GM18507 (cell line): ENCODE measurements around the gene SMAD3.
A peak's percentile ranks its signal among the peaks of the same experiment; 100 is the strongest.

Experiments
- DNase-seq: peaks from one replicate; pipeline ENCODE4 v3.0.0; 2011; ENCODE audit warnings: low read depth; ENCODE audit not compliant: insufficient read length; ENCODE audit errors: extremely low spot score
- FAIRE-seq: peaks from 2 replicates; lab custom pipeline; 2011; peaks lifted over from hg19 to GRCh38; lab: Jason Lieb, UNC

The SMAD3 gene

DNA sequence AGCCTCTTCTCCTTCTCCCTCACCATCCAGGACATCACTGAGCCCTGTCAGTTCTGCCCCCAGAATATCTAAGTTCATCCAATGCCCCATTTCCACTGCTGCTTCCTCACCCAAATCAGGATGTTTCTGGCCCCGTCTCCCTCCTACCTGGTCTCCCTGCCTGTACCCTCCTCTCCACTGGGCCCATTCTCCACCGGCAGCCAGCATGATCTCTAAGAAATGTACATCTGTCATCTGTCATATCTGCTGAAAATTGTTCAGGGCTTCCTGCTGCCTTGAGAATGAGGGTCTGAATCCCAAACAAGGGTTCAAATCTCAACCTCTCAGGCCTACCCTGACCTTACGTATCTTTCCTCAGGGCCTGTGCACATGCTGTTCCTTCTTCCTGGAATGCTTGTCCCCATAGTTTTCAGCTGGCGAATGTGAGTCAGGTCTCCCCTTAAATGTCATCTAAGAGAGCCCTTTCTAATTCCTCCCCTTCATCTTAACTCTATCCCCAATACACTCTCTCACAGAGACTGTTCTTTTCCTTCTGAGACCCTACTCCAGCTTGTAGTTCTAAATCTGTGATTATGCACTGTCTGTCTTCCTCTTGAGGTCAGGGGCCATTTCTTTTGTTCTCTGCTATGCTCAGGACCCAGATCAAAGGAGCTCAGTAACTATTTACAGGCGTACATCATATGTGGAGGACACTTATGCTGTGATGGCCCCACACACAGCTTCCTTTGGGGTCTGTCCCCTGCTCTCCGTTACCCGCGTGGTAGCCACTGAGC is 40.8 kb downstream of the SMAD3 start:
- FAIRE-seq (no peak), DNase-seq (no peak)

DNA sequence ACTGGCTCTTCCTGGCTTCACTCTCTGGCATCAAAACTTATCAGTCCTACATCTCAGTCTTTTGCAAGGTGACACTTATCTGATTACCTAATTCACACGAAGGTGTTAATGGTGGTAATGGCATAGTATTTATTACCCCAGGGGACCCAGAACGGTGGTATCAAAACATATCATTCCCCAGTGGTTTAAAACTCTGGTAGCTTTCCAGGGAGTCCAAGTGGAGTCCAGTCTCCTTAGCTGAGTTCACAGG is 41.3 kb downstream of the SMAD3 start:
- DNase-seq = no peak
- FAIRE-seq = no peak

DNA sequence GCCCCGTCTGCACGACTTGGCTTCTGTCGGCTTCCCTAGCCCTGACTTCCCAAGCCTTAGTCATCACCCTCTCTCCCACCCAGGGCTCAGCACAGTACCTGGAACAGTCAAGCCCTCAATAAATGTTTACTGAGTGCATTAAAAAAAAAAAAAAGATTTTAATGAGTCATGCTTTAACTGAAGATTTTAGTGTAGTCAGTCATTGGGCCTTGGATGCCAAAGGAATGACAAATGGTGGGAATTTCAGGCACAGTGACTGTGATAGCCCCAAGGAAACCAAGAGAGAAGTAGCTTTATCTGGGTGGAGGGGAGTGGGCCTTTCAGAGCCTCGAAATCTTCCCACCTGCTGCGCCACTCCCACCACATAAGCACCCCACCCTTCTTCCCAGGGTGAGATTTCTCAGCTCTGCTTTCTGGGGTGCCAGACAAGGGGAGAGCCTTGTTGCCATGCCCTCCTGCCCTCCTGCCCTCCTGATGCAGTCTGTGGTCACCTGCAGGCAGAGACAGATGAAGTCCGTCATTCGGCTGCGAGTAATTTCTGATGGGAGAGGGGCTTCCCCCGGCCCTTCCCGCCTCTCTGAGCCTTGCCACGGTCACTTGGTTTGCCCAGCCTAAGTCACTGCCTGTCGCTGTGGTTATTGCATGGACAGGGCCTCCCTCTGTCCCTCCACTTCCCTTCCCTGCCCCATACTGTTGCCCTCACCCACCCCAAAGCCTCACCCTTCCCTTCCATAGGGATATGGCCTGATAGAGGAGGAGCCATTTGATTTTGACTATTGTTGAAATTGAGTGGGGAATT is 41.8 kb downstream of the SMAD3 start:
- DNase-seq (no peak), FAIRE-seq (no peak)

DNA sequence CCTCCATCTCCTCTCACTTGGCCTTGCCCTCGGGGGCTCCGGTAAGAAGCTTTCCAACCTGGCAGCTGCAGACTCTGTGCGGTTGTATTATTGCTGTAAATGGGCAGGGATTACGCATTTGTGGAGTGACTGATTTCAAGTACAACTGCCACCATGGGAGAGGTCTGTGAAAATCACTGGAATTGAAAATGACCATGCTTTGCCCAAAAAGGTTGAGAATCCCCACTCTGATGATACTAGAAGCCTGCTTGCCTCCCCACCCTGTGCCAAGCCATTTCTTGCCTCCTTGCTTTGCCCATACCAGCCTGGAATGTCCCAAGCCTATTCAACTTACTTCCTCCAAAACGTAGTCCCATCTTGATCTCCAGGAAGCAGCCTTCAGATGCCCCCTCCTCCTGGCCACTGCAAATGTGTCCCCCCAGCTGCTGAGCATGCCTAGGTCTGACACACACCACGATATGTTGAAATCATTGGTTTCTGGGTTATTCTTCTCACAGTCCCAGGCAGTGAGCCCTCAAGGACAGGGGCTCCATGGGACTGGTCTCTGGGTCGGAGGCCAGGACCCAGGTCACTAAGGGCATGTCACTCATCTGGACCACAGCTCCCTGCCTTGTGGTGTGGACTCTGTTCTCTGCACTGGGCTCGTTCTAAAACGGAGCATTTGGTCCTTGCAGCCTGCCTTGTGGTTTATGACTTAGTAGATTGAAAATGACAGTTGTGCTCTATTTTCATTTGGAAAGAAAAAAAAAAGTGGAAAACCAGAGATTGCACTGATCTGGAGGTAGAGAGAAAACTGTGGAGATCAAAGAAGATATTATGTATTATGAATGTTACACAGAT is 42.9 kb downstream of the SMAD3 start:
- no peak for DNase-seq
- no peak for FAIRE-seq

- FAIRE-seq (peak; percentile 81), DNase-seq (no peak)
Measured at GRCh38 chr15:67109141-67110034, 44.0 kb downstream of the SMAD3 start.

DNA sequence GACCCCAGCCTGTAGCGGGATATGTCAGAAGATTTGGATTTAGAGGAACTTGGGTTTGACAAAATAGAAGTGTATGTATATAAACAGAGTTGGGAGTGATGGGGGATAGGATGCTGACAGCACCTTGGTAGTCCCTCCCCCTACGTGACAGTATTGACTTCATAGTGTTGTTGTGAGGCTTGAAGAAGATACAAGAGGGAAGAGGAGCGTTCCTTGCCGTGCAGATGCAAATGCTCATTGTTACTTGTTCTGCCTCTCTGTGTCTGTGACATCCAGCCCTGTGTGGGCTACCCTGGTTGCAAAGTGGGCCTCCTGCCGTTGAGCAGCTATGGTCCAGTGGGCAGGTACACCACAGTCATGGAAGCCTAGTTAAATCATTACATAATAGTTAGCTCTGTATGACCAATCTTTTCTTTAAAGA is 45.0 kb downstream of the SMAD3 start:
- FAIRE-seq = peak; percentile 70
- DNase-seq = no peak

- DNase-seq (no peak), FAIRE-seq (no peak)
Measured at GRCh38 chr15:67110958-67111864, 45.8 kb downstream of the SMAD3 start.

DNA sequence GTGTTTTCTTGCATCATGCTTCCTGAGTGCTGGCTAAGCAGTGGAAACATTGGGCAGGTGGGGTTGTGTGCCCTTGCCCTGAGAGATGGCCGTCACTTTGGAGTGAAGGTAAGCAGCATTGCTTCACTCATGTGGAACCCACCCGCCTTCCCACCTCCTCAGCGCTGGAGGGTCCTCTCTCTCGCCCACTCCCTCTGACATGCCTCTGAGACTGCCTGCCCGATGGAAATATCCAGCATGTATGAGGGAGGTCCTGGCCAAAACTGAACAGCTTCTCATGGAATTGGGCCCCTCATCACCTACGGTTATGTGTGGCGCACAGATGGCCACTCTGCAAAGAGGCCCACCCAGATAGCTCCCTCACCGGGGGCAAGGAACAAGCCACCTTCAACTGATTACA is 48.6 kb downstream of the SMAD3 start:
- no peak for FAIRE-seq
- DNase-seq = no peak

- FAIRE-seq = no peak
- DNase-seq = no peak
Measured at GRCh38 chr15:67114846-67115585, 49.6 kb downstream of the SMAD3 start.

- no peak for DNase-seq
- FAIRE-seq = no peak
Measured at GRCh38 chr15:67115586-67115969, 50.2 kb downstream of the SMAD3 start.

GRCh38 chr15:67116742-67117141 is 51.3 kb downstream of the SMAD3 start:
- DNase-seq (no peak), FAIRE-seq (peak; percentile 70)

DNA sequence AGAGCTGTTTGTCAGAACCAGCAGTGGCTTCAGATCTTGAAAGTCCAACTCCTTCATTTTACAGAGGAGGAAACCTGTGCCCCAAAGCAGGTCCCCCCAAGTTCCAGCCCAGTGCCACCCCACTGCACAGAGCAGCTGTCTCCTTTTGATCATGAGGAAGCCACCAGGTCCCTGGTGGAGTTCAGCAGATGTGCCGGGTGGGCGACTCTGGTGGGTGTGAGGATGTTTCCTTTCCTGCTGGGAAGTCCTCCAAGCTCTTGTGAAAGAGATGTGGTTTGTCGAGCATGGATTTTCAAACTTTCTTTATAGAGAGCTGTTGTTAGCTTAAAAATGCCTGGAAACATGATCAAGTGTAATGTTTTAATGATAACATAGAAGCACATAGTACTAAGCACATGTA is 52.0 kb downstream of the SMAD3 start:
- DNase-seq (no peak), FAIRE-seq (no peak)

DNA sequence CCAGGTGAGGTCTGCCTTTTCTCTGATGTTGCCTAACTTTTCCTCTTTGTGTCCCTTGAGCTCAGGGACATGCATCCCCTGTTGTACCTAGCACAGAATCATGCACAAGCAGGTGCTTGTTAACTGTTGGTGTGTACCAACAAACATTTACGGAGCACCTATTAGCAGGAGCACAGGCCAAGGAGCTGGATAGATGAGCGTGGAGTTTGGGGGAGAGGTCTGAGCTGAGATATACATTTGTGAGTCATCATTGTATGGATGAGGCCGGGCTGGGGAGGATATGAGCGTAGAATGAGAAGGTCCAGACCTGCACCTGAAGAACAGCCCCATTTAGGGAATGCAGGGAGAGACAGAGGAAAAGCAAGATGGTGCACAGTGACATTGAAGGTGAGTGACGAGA is 53.4 kb downstream of the SMAD3 start:
- FAIRE-seq (no peak), DNase-seq (no peak)

DNA sequence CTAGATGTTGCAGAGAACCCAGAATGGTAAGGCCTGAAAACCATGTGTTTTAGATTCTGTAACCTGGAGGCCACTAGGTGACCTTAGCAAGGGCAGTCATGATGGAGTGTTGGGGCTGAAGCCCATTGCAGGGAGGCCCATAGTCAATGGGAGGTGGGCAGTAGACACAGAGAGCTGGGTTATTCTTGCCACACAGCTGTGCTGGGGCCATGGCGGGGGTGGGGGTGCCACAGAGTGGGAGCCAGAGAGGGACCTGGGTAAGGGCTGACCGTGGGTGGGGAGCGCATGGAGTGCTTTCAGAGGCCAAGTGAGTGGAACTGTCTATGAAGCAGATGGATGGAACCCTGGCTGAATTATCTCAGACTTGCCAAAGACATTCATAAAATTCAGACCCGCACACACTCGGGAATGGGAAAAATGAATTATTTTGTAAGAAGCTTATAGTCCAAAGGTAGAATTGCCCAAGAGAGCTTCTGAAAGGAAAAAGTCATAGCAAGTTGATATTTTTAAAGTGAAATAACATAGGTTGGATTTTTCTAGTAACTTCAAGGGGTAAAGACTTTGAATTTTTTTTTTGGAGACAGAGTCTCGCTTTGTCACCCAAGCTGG is 53.9 kb downstream of the SMAD3 start:
- no peak for DNase-seq
- FAIRE-seq = no peak

- FAIRE-seq (no peak), DNase-seq (no peak)
Measured at GRCh38 chr15:67120009-67120838, 54.8 kb downstream of the SMAD3 start.

GRCh38 chr15:67120839-67121643 is 55.6 kb downstream of the SMAD3 start:
- DNase-seq (peak; percentile 62), FAIRE-seq (peak; percentile 26)
